ENCODE data around the gene CCDC74A.
"Not testable (repeated sequence)": the region's sequence is repeated elsewhere in the genome, so short reads cannot be mapped to it uniquely, and the experiment has no call there.

Gene CCDC74A

DNA sequence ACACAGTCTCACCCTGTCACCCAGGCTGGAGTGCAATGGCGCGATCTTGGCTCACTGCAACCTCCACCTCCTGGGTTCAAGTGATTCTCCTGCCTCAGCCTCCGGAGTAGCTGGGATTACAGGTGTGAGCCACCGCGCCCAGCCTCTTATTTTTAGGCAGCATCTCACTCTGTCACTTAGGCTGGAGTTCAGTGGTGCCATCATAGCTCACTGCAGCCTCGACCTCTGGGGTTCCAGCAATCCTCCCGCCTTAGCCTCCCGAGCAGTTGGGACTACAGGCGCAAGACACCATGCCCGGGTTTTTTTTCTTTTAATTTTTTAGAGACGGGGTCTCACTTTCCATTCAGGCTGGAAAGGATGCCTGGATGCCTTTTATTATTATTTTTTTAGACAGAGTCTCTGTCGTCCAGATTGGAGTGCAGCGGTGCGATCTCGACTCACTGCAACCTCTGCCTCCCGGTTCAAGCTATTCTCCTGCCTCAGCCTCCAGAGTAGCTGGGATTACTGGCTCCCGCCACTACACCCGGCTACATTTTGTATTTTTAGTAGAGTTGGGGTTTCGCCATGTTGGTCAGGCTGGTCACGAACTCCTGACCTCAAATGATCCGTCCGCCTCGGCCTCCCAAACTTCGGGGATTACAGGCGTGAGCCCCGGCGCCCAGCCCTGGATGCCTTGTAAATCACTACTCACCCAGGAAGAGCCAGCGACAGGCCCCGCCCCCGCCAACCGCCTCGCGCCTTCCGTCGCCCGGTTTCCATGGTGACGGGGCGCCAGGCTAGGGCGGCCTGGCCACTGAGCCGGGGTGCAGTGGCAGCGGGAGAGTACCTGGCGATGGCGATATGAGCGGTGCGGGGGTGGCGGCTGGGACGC, at the start of gene CCDC74A:
Gene CCDC74A (plus strand): TSS at position 758 of the 871 bp plus-strand sequence. CDS start 83 bp downstream, at position 841.
- not testable (repeated sequence) for H3K27me3 ChIP-seq; H3K36me3 ChIP-seq; H3K9me3 ChIP-seq (replicated peaks in 1 of 11); H4K20me1 ChIP-seq
- Histone ChIP-seq H3K27ac (peak within 1 kb of the TSS in 8 of 11 experiments; percentile 43 to 64 (median 54); a peak in 16 of 22 replicates), H3K9ac (peak within 1 kb of the TSS in 10 of 11 experiments; percentile 41 to 65 (median 54); a peak in 16 of 22 replicates), H3K4me2 (peak within 1 kb of the TSS; percentile 64 to 80 (median 70)), H3K4me1 (peaks cover 10 to 19% (median 15%) of the 10 kb centered on the region in 10 experiments), H3K4me3 (peak within 1 kb of the TSS; percentile 45 to 66 (median 56))

- not testable (repeated sequence) for H3K27ac ChIP-seq, H3K9ac ChIP-seq, H3K27me3 ChIP-seq
Observed at GRCh38 chr2:131478074-131478849, 49.4 kb upstream of the CCDC74A start.

GRCh38 chr2:131478850-131479461, 48.7 kb upstream of the CCDC74A start:
- H3K9me3 ChIP-seq (replicated peaks in 1 of 11), result peaks cover 0 to 17% (median 8%) of the 10 kb centered on the region in 11 experiments; a peak in 10 of 22 replicates
- H3K27ac ChIP-seq, H3K4me1 ChIP-seq, H3K9ac ChIP-seq, H3K4me2 ChIP-seq, H3K4me3 ChIP-seq, H3K27me3 ChIP-seq: not testable (repeated sequence)
- H4K20me1 ChIP-seq, result peaks cover 0 to 13% (median 5%) of the 10 kb centered on the region in 11 experiments; a peak in 10 of 22 replicates
- H3K36me3 ChIP-seq, result peaks cover 23 to 55% (median 38%) of the 10 kb centered on the region in 11 experiments

More at GRCh38 chr2:131478074-131478849, 49.4 kb upstream of the CCDC74A start:
- H3K4me1 ChIP-seq, H3K4me2 ChIP-seq, H4K20me1 ChIP-seq, H3K4me3 ChIP-seq: not testable (repeated sequence)
- peaks cover 16 to 48% (median 31%) of the 10 kb centered on the region in 11 experiments for H3K36me3 ChIP-seq
- peaks cover 0 to 17% (median 8%) of the 10 kb centered on the region in 11 experiments; a peak in 10 of 22 replicates for H3K9me3 ChIP-seq (replicated peaks in 1 of 11)

GRCh38 chr2:131480351-131480750, 47.3 kb upstream of the CCDC74A start:
- not testable (repeated sequence) for H3K27me3 ChIP-seq
- Histone ChIP-seq H3K9me3 (replicated peaks in 1 of 11) (peaks cover 0 to 17% (median 8%) of the 10 kb centered on the region in 11 experiments; a peak in 10 of 22 replicates), H4K20me1 (peaks cover 0 to 25% (median 15%) of the 10 kb centered on the region in 11 experiments; a peak in 13 of 22 replicates)

GRCh38 chr2:131482506-131483155, 45.1 kb upstream of the CCDC74A start:
- H3K27me3 ChIP-seq; H3K27ac ChIP-seq; H3K9ac ChIP-seq; H3K4me3 ChIP-seq; H3K9me3 ChIP-seq (replicated peaks in 1 of 11); H3K4me2 ChIP-seq: not testable (repeated sequence)
- Histone ChIP-seq H3K4me1 (peaks cover 0 to 18% (median 14%) of the 10 kb centered on the region in 10 experiments; a peak in 16 of 20 replicates), H4K20me1 (peaks cover 12 to 46% (median 33%) of the 10 kb centered on the region in 11 experiments; a peak in 18 of 22 replicates), H3K36me3 (peaks cover 25 to 61% (median 41%) of the 10 kb centered on the region in 11 experiments)

More at GRCh38 chr2:131480351-131480750, 47.3 kb upstream of the CCDC74A start:
- not testable (repeated sequence) for H3K27ac ChIP-seq, H3K9ac ChIP-seq, H3K4me3 ChIP-seq, H3K4me2 ChIP-seq, H3K4me1 ChIP-seq
- H3K36me3 ChIP-seq, result peaks cover 32 to 69% (median 48%) of the 10 kb centered on the region in 11 experiments

DNA sequence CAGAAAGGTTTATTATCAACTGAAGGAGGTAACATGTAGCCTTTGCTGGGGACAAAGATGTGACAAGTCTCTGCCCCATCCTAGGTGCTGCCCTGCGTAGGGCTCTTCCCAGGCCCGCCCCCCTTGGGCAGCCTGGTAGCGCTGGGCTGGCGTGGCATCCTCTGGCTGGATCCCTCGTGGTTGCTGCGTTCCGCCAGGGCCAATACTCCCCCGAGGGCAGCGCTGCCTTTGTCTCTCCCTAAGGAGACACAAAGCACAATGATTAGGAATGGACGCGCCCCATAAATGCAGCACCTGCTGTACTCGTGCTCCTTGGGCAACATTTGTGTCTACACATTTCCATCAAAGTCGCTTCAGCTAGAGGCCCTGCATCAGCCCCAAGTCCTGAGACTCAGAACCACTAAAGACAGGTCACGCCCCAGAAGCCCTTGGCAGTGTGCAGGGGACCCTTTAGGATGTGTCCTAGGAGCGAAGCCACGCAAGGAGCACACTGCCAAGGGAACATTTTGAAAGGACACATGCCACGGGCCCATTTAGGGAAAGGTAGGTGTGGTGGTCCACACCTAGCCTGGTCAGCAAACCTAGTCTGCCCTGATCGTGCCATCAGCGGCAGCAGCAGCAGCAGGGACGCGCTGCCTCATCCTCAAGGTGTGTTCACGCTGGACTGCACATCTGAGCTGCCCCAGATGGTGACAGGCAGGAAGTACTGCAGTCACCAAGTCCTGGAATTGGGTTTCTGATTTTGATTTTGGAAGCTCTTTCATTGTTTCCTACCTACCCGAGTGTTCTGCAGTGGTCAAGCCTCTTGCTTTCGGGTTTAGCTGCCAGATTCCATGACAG, 43.5 kb upstream of the CCDC74A start:
- not testable (repeated sequence) for H3K9ac ChIP-seq; H3K4me3 ChIP-seq; H3K9me3 ChIP-seq (replicated peaks in 1 of 11); H3K27me3 ChIP-seq; H3K27ac ChIP-seq; H3K4me2 ChIP-seq
- Histone ChIP-seq H3K4me1 (peaks cover 9 to 34% (median 28%) of the 10 kb centered on the region in 10 experiments; a peak in 18 of 20 replicates), H3K36me3 (peaks cover 25 to 69% (median 41%) of the 10 kb centered on the region in 11 experiments), H4K20me1 (peaks cover 23 to 61% (median 48%) of the 10 kb centered on the region in 11 experiments; a peak in 19 of 22 replicates)

DNA sequence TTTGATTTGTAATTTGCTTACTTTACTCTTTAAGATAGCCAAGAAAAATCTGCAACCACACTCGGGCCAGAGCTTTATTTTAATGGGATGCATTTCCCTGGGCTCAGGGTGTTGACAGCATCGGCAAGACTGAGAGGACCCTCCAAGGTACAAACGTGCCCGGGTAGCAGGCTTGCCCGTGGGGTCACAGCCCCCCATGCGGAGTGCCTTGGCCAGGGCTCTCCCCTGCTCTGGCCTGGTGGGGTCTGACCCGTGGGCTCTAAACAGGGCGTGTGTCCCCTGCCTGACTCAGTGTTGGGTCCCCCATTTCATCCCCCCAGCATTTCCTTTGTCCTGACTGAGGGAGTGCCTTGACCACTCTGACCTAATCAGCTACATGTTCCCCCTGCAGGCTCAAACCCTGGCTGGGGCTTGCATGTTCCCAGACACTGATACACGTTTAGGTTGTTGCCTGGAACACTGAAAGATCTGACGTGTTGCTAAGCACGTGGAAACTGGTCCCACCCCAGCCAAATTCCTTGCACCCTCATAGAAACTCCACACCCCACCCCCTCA, 42.7 kb upstream of the CCDC74A start:
- Histone ChIP-seq H4K20me1 (peaks cover 23 to 69% (median 53%) of the 10 kb centered on the region in 11 experiments; a peak in 20 of 22 replicates), H3K36me3 (peaks cover 25 to 68% (median 36%) of the 10 kb centered on the region in 11 experiments), H3K4me1 (peaks cover 17 to 42% (median 36%) of the 10 kb centered on the region in 10 experiments)
- not testable (repeated sequence) for H3K27ac ChIP-seq; H3K4me2 ChIP-seq; H3K9me3 ChIP-seq (replicated peaks in 1 of 11); H3K4me3 ChIP-seq; H3K9ac ChIP-seq; H3K27me3 ChIP-seq

Measured in BLaER1 treated with 17β-estradiol and CSF1 and Interleukin-3, amounts not matched to agents 10 nM and 100 nM (cell line).